Ascending aorta (tissue), 2 donors: ENCODE measurements around the gene NFE2L3. TPM values are rescaled to one million over a fixed set of nuclear protein-coding genes. Genes with fewer than 3 reads are reported as not detected.
"Not testable (repeated sequence)": the region's sequence is repeated elsewhere in the genome, so short reads cannot be mapped to it uniquely, and the experiment has no call there.

Source experiments
- DNase-seq, 2 donors: peaks; one replicate each; pipeline ENCODE4 v3.0.0-alpha.2; 2019; ENCODE audit warnings: low spot score in 2 of 2
- H3K27ac ChIP-seq, 2 donors: fragments of 200-600 bp; sonication (generic); one replicate each; pipeline ENCODE4 v1.5.1; 2016 to 2017; ENCODE audit warnings: mild to moderate bottlenecking in 1 of 2
- H3K27me3 ChIP-seq: fragments of 200-600 bp; sonication (generic); one replicate; pipeline ENCODE4 v1.5.1; 2017
- H3K36me3 ChIP-seq, 2 donors: fragments of 200-600 bp; sonication (generic); one replicate each; pipeline ENCODE4 v1.5.1; 2016
- H3K4me1 ChIP-seq, 2 donors: fragments of 200-600 bp; sonication (generic); one replicate each; pipeline ENCODE4 v1.5.1; 2016 to 2017; ENCODE audit warnings: mild to moderate bottlenecking in 1 of 2
- H3K4me3 ChIP-seq, 2 donors: fragments of 200-600 bp; sonication (generic); one replicate each; pipeline ENCODE4 v1.5.1; 2016 to 2017; ENCODE audit warnings: mild to moderate bottlenecking in 1 of 2
- H3K9me3 ChIP-seq, 2 donors: fragments of 200-600 bp; sonication (generic); one replicate each; pipeline ENCODE4 v1.5.1; 2016
- intact Hi-C: fragments of 100-400 bp; cut with DNase I; formaldehyde crosslinking; loops from one replicate; pipeline ENCODE4 v1.15.1; 2023
- total RNA-seq: library from RNA; depleted of rRNA; stranded (reverse); fragments of >200 nt; gene quantifications from one replicate; pipeline ENCODE4 v1.1.0, GENCODE V29; 2016
- TF ChIP-seq, protein P1 (sequence below), 3 experiments: fragments of 200-600 bp in 2 of 3; fragments of 450-650 bp in 1 of 3; sonication (generic) in 2 of 3; IDR thresholded peaks; one replicate each; pipeline ENCODE4 v1.5.1; 2016 to 2019; ENCODE audit warnings: antibody characterized with exemption in 3 of 3, mild to moderate bottlenecking in 1 of 3, moderate library complexity in 1 of 3

The NFE2L3 gene
- total RNA-seq, 1 donor from 2014 or later: 10.0 TPM

DNA sequence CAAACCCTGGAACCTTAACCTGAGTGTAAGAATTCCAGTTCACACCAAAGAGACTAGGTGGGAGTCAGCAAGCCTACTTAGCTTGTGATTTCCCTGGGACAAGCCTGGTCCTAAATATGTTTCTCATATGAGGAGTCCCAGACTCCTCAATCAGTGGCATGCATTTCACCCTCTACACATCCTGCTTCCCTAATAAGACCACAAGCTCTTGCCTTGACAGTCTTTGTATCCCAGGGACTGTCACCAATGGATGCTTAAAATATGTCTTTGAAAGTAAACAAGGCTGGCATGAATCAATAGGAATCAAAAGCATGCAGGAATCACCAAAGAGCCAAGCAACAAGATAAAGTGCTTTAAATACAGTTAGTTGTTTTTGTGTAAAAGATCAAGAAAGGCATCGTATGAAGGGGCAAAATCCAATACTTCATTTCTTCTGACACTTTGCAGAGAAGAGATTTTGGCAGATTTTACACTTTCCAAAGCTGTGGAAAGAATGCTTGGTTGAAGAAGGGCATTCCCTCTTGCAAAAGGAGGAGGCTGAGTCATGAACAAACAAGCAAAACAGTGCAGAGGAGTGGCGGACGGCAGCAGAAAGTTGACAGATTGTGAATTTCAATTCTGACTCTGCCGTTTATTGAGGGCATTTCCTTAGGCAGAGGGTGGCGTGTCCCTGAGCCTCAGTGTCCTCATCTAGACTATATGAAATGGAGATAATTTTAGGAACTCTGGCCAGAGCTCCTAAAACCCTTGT lies 8.5 kb upstream of the NFE2L3 start:
- Histone ChIP-seq H3K27me3 (no peaks in the 10 kb centered on the region), H3K4me3 (no peak overlapping the region), H3K9me3 (no peaks in the 10 kb centered on the region), H3K4me1 (no peaks in the 10 kb centered on the region), H3K27ac (no peak overlapping the region), H3K36me3 (no peaks in the 10 kb centered on the region)
- intact Hi-C loops: no loop called here
- no peak for DNase-seq
- TF ChIP-seq, protein P1, sequence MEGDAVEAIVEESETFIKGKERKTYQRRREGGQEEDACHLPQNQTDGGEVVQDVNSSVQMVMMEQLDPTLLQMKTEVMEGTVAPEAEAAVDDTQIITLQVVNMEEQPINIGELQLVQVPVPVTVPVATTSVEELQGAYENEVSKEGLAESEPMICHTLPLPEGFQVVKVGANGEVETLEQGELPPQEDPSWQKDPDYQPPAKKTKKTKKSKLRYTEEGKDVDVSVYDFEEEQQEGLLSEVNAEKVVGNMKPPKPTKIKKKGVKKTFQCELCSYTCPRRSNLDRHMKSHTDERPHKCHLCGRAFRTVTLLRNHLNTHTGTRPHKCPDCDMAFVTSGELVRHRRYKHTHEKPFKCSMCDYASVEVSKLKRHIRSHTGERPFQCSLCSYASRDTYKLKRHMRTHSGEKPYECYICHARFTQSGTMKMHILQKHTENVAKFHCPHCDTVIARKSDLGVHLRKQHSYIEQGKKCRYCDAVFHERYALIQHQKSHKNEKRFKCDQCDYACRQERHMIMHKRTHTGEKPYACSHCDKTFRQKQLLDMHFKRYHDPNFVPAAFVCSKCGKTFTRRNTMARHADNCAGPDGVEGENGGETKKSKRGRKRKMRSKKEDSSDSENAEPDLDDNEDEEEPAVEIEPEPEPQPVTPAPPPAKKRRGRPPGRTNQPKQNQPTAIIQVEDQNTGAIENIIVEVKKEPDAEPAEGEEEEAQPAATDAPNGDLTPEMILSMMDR (IDR thresholded peaks at IDR 0.05): no peak

DNA sequence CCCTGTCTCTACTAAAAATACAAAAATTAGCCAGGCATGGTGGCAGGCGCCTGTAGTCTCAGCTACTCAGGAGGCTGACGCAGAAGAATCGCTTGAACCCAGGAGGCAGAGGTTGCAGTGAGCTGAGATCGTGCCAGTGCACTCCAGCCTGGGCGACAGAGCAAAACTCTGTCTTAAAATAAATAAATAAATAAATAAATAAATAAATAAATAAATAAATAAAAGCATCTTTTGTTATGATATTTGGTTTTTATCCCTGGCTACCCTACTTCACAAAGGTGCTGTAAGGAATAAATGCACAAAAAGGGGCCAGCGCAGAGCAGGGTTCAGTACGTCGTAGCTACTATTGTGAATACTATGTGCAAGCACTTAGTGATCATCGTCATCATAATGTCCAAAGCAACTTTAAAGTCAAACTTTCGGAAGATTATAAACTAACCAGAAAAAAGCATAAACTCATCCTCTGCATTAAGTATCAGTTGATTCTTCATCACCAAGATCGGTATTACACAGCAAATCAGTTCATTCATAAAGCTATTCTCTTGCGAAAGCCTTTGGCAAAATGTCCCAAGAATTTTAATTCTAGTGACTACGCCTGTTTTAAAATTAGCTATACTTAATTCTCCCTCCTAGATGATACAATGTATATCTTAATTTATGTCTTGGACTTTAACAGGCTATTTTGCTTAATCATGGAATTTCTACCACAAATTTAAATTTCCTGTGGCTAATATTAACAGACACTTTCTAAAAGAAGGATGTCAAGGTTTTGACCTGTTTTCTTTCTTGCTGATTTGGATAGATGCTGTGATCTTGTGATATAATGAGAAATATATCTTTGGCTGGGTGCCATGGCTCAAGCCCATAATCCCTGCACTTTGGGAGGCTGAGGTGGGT lies 7.6 kb upstream of the NFE2L3 start:
- H3K4me1 ChIP-seq: no peaks in the 10 kb centered on the region
- H3K36me3 ChIP-seq: no peaks in the 10 kb centered on the region
- H3K27me3 ChIP-seq: no peaks in the 10 kb centered on the region
- TF ChIP-seq, protein P1 (IDR thresholded peaks at IDR 0.05): no peak
- H3K27ac ChIP-seq: no peak overlapping the region
- no peaks in the 10 kb centered on the region for H3K9me3 ChIP-seq
- intact Hi-C loops: no loop called here
- H3K4me3 ChIP-seq: no peak overlapping the region
- no peak for DNase-seq

DNA sequence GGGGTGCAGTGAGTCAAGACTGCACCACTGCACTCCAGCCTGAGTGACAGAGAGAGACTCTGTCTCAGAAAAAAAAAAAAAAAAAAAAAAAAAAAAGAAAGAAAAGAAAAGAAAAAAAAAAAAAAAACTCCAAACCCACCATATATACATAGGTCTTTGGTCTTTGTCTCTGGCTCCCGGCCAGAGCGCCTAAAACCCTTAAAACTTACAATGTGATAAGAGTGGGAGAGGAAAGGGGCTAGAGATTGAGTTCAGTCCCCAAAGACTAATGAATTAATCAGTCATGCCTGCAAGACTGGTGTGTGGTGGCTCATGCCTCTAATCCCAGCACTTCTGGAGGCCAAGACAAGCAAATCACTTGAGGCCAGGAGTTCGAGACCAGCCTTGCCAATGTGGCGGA lies 6.8 kb upstream of the NFE2L3 start:
- H3K36me3 ChIP-seq: no peaks in the 10 kb centered on the region
- H3K27ac ChIP-seq: no peak overlapping the region
- no peak for DNase-seq
- no peaks in the 10 kb centered on the region for H3K27me3 ChIP-seq
- intact Hi-C loops: no loop called here
- TF ChIP-seq, protein P1 (IDR thresholded peaks at IDR 0.05): no peak
- H3K4me1 ChIP-seq: no peaks in the 10 kb centered on the region
- no peak overlapping the region for H3K4me3 ChIP-seq
- no peaks in the 10 kb centered on the region for H3K9me3 ChIP-seq

DNA sequence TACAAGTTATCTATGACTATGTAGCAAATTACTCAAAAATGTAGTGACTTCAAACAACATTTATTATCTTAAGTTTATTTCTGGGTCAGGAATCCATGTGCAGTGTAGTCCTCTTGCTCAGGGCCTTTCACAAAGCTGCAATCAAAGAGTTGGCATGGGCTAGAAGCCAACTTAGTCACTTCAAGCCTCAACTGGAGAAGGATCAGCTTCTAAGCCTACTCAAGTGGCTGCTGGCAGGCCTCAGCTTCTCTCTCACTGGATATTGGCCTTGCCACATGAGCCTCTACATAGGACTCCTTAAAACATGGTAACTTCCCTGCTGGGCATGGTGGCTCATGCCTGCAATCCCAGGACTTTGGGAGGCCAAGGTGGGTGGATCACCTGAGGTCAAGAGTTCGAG lies 5.0 kb upstream of the NFE2L3 start:
- TF ChIP-seq, protein P1 (IDR thresholded peaks at IDR 0.05): no peak
- DNase-seq: no peak
- Histone ChIP-seq H3K36me3 (no peaks in the 10 kb centered on the region), H3K27ac (no peak overlapping the region), H3K27me3 (no peaks in the 10 kb centered on the region), H3K9me3 (no peaks in the 10 kb centered on the region), H3K4me1 (no peaks in the 10 kb centered on the region), H3K4me3 (no peak overlapping the region)
- intact Hi-C loops: no loop called here

DNA sequence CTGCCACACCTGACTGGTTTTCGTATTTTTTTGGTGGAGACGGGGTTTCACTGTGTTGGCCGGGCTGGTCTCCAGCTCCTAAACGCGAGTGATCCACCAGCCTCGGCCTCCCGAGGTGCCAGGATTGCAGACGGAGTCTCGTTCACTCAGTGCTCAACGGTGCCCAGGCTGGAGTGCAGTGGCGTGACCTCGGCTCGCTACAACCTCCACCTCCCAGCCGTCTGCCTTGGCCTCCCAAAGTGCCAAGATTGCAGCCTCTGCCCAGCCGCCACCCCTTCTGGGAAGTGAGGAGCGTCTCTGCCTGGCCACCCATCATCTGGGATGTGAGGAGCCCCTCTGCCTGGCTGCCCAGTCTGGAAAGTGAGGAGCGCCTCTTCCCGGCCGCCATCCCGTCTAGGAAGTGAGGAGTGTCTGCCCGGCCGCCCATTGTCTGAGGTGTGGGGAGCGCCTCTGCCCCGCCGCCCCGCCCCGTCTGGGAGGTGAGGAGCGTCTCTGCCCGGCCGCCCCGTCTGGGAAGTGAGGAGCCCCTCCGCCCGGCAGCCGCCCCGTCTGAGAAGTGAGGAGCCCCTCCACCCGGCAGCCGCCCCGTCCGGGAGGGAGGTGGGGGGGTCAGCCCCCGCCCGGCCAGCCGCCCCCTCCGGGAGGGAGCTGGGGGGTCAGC lies 4.2 kb upstream of the NFE2L3 start:
- H3K27ac ChIP-seq, intact Hi-C loops: not testable (repeated sequence)

DNA sequence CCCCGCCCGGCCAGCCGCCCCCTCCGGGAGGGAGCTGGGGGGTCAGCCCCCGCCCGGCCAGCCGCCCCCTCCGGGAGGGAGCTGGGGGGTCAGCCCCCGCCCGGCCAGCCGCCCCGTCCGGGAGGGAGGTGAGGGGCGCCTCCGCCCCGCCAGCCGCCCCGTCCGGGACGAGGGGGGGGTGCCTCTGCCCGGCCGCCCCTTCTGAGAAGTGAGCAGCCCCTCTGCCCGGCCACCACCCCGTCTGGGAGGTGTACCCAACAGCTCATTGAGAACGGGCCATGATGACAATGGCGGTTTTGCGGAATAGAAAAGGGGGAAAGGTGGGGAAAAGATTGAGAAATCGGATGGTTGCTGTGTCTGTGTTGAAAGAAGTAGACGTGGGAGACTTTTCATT lies 3.7 kb upstream of the NFE2L3 start:
- H3K4me1 ChIP-seq, intact Hi-C loops, DNase-seq, H3K36me3 ChIP-seq, H3K4me3 ChIP-seq, H3K9me3 ChIP-seq, H3K27ac ChIP-seq, H3K27me3 ChIP-seq: not testable (repeated sequence)

More for the DNA sequence above, 4.2 kb upstream of the NFE2L3 start:
- H3K4me3 ChIP-seq, H3K9me3 ChIP-seq, H3K27me3 ChIP-seq, DNase-seq, H3K36me3 ChIP-seq, H3K4me1 ChIP-seq: not testable (repeated sequence)
